PC-3 (cell line): Measurements from ENCODE around the gene NDUFV1. TPM values are rescaled to one million over a fixed set of nuclear protein-coding genes. Genes with fewer than 3 reads are reported as not detected.

Experiments
- ATAC-seq: fragments of 200-7000 bp; cut with Tn5 transposase; 2 replicates; pipeline ENCODE4 v1.9.1; 2020; ENCODE audit warnings: mild to moderate bottlenecking, moderate library complexity
- BruUV-seq: library from RNA; stranded (reverse); fragments of 400-500 nt; replicated peaks from 2 replicates; lab custom pipeline; 2021; lab: Mats Ljungman, UMichigan
- CTCF ChIA-PET: fragments of 300-600 bp; sonication (Branson Sonifier 250); formaldehyde crosslinking; loops from one replicate; lab custom pipeline; 2022; ENCODE audit warnings: antibody characterized with exemption; lab: Charles Lee
- POLR2A ChIA-PET: fragments of 300-600 bp; sonication (Branson Sonifier 250); formaldehyde crosslinking; loops from one replicate; lab custom pipeline; 2022; ENCODE audit warnings: antibody characterized with exemption; ENCODE audit not compliant: unreplicated experiment; lab: Charles Lee
- DNase-seq: peaks from one replicate; pipeline ENCODE4 v3.0.0-alpha.2; 2015
- H2AFZ ChIP-seq: fragments of 300-600 bp; sonication (generic); 2 replicates; pipeline ENCODE4 v1.6.0; 2016; ENCODE audit warnings: antibody characterized with exemption, low read length
- H3F3A ChIP-seq: fragments of 300-600 bp; sonication (generic); one replicate; pipeline ENCODE4 v1.6.0; 2017; ENCODE audit warnings: antibody characterized with exemption, low read length, control low read depth, mild to moderate bottlenecking; ENCODE audit not compliant: unreplicated experiment
- H3K27ac ChIP-seq: fragments of 300-600 bp; sonication (generic); 2 replicates; pipeline ENCODE4 v1.5.1; 2016; ENCODE audit warnings: mild to moderate bottlenecking, low read length
- H3K27me3 ChIP-seq: fragments of 300-600 bp; sonication (generic); 2 replicates; pipeline ENCODE4 v1.6.1; 2016; ENCODE audit warnings: low read length, mixed read lengths
- H3K36me3 ChIP-seq: fragments of 300-600 bp; sonication (generic); 2 replicates; pipeline ENCODE4 v1.6.1; 2016; ENCODE audit warnings: low read depth, mixed run types, low read length, mixed read lengths
- H3K4me1 ChIP-seq: fragments of 300-600 bp; sonication (generic); 2 replicates; pipeline ENCODE4 v1.5.1; 2016; ENCODE audit warnings: low read length; ENCODE audit not compliant: insufficient read depth
- H3K4me2 ChIP-seq: fragments of 300-600 bp; sonication (generic); 2 replicates; pipeline ENCODE4 v1.6.0; 2016; ENCODE audit warnings: low read length
- H3K4me3 ChIP-seq: fragments of 300-600 bp; sonication (generic); 2 replicates; pipeline ENCODE4 v1.5.1; 2016; ENCODE audit warnings: mild to moderate bottlenecking, low read length, mixed read lengths
- H3K79me2 ChIP-seq: fragments of 300-600 bp; sonication (generic); 2 replicates; pipeline ENCODE4 v1.6.1; 2017; ENCODE audit warnings: low read length, mixed read lengths
- H3K9ac ChIP-seq: fragments of 300-600 bp; sonication (generic); 2 replicates; pipeline ENCODE4 v1.6.0; 2016; ENCODE audit warnings: mild to moderate bottlenecking, low read length
- H3K9me2 ChIP-seq: fragments of 300-600 bp; sonication (generic); replicated peaks from 2 replicates; pipeline ENCODE4 v1.6.1; 2016; ENCODE audit warnings: mixed run types, low read length, mixed read lengths
- H3K9me3 ChIP-seq: fragments of 300-600 bp; sonication (generic); 2 replicates; pipeline ENCODE4 v1.6.1; 2016; ENCODE audit warnings: low read length, mixed read lengths
- H4K20me1 ChIP-seq: fragments of 300-600 bp; sonication (generic); 2 replicates; pipeline ENCODE4 v1.6.1; 2016; ENCODE audit warnings: low read length, mixed read lengths
- CTCF ChIP-seq: fragments of 300-600 bp; sonication (generic); conservative IDR thresholded peaks from 2 replicates; pipeline ENCODE4 v1.5.1; 2017; ENCODE audit warnings: antibody characterized with exemption, low read depth, mild to moderate bottlenecking, low read length
- EZH2 ChIP-seq: fragments of 300-600 bp; sonication (generic); IDR thresholded peaks from one replicate; pipeline ENCODE4 v1.6.1; 2017; ENCODE audit warnings: antibody characterized with exemption, mild to moderate bottlenecking, low read length; ENCODE audit not compliant: unreplicated experiment
- EZH2phosphoT487 ChIP-seq: fragments of 300-600 bp; sonication (generic); IDR thresholded peaks from 2 replicates; pipeline ENCODE4 v1.6.1; 2018; ENCODE audit warnings: mild to moderate bottlenecking, antibody characterized with exemption, low read length, borderline replicate concordance
- intact Hi-C: fragments of 100-400 bp; cut with micrococcal nuclease; formaldehyde crosslinking; loops from 2 replicates; pipeline ENCODE4 v1.9.0; 2023
- total RNA-seq: library from RNA; depleted of rRNA; stranded (reverse); fragments of >200 nt; gene quantifications from 2 replicates; pipeline ENCODE4 v1.2.3, GENCODE V29; 2014

The NDUFV1 gene
- total RNA-seq, 1 experiment from 2014 or later: 499 TPM

DNA sequence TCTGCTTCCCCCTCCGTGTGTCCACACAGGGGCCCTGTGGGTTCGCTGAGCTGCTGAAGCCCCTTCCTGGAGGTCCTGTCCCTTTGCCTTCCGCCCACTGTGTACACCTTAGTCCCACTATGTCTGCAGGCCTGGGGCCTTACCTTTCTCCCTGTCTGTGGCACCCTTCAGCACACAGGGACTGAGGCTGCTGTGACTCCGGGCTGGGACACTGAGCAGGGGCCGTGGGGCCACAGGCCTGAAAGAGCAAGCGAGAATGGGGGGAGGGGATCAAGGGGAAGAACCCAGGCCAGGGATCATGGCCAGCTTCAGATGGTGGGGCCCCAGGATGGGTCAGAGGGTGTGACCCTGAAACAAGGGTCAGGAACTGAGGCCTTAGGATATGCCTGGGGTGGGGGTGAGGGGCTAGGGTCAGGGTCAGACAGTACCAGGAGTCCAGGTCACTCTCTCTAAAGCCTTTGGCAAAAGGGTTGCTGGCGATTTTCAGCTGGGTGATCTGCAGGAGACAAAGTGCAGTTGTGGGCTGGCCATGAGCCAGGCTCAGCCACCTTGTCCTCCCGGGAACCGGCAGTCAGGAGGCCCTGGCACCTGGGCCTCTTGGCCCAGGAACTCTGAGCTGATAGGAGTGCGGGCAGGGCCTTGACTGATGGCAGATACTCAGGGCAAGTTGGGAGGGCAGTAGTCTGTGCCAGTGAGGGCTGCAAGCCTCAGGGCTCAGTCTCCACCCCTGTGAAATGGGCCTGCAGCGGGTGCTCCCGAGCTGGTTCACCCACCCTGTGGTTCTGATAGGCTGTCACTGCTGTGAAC lies 25.6 kb downstream of the NDUFV1 start:
- Histone ChIP-seq H3K9me3 (no peaks in the 10 kb centered on the region), H3K4me1 (peaks cover 18% of the 10 kb centered on the region), H4K20me1 (no peaks in the 10 kb centered on the region), H3K9ac (no peak overlapping the region), H3K27me3 (no peaks in the 10 kb centered on the region), H3F3A (no peaks in the 10 kb centered on the region), H3K79me2 (no peaks in the 10 kb centered on the region), H3K4me3 (no peak overlapping the region), H3K27ac (no peak overlapping the region), H3K9me2 (no peaks in the 10 kb centered on the region), H3K36me3 (no peaks in the 10 kb centered on the region), H3K4me2 (no peak overlapping the region), H2AFZ (no peak overlapping the region)
- ATAC-seq (no peak), DNase-seq (peak; percentile 18)
- POLR2A ChIA-PET: no interaction called here
- TF ChIP-seq EZH2phosphoT487 (no peak), CTCF (no peak), EZH2 (no peak)
- CTCF ChIA-PET: interaction anchor here (0.6 kb wide), 1 partner anchor 1343 kb away, joined by 3 read pairs; the partner anchor contains the start of gene YIF1A
- BruUV-seq: no TSS peak
- intact Hi-C loops: no loop called here

- CTCF ChIA-PET: interaction anchor here (0.6 kb wide), 1 partner anchor 1344 kb away, joined by 3 read pairs; the partner anchor contains the start of gene YIF1A
- ATAC-seq (no peak), DNase-seq (no peak)
- Histone ChIP-seq H3K4me2 (no peak overlapping the region), H3K36me3 (no peaks in the 10 kb centered on the region), H3K9me2 (no peaks in the 10 kb centered on the region), H3K4me1 (peaks cover 18% of the 10 kb centered on the region), H3K79me2 (no peaks in the 10 kb centered on the region), H3K4me3 (no peak overlapping the region), H3K9me3 (no peaks in the 10 kb centered on the region), H3K9ac (no peak overlapping the region), H2AFZ (no peak overlapping the region), H4K20me1 (no peaks in the 10 kb centered on the region), H3F3A (no peaks in the 10 kb centered on the region), H3K27ac (no peak overlapping the region), H3K27me3 (no peaks in the 10 kb centered on the region)
- TF ChIP-seq EZH2: no peak
- no peak for TF ChIP-seq EZH2phosphoT487
- no peak for TF ChIP-seq CTCF
- intact Hi-C loops: no loop called here
- POLR2A ChIA-PET: no interaction called here
- BruUV-seq: no TSS peak
Measured at GRCh38 chr11:67632982-67633755, 26.4 kb downstream of the NDUFV1 start.
